Activated naive CD4-positive, alpha-beta T cell treated with anti-CD3 and anti-CD28 coated beads, Interleukin-2, amount 50 U/mL, for 16 hours (primary cell): ENCODE data around the gene ERCC8.

Experiments
- DNase-seq: peaks from one replicate; pipeline ENCODE4 v3.0.0-alpha.2; 2020

The ERCC8 gene

GRCh38 chr5:60830581-60831127 is 114.2 kb downstream of the ERCC8 start:
- no peak for DNase-seq

- DNase-seq: no peak
Observed at GRCh38 chr5:60829490-60830266, 115.2 kb downstream of the ERCC8 start.

- DNase-seq: no peak
Observed at GRCh38 chr5:60827201-60827600, 117.7 kb downstream of the ERCC8 start.

DNA sequence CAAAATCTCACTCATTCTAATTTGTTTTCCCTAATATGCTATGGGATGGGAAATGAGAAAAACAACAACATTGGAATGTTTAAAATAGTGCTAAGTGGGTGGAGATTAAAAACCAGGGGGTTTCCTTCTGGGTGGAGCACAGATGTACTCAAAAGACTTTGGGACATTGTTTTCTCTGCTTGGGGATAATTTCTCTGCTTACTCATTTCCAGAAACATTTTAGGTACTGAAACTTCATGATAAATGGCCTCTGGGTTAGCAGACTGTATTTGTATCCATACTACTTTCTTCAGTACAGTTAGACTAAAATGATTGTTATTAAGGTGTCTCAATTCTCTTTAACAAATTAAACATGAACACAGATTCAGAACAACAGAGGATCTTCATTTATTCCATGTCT is 118.2 kb downstream of the ERCC8 start:
- no peak for DNase-seq
